AG10803 (cell line): ENCODE measurements around the gene FHIT.

Experiments
- DNase-seq: peaks from one replicate; pipeline ENCODE4 v3.0.0; 2010; ENCODE audit warnings: low read depth
- H3K4me3 ChIP-seq: 2 replicates; pipeline ENCODE4 v1.5.1; 2011; ENCODE audit warnings: mild to moderate bottlenecking, low read length, control low read depth
- TF ChIP-seq, protein P1 (sequence below): conservative IDR thresholded peaks from 2 replicates; pipeline ENCODE4 v1.5.1; 2011; ENCODE audit warnings: mild to moderate bottlenecking, low read length, control low read depth, inconsistent platforms

FHIT gene

DNA sequence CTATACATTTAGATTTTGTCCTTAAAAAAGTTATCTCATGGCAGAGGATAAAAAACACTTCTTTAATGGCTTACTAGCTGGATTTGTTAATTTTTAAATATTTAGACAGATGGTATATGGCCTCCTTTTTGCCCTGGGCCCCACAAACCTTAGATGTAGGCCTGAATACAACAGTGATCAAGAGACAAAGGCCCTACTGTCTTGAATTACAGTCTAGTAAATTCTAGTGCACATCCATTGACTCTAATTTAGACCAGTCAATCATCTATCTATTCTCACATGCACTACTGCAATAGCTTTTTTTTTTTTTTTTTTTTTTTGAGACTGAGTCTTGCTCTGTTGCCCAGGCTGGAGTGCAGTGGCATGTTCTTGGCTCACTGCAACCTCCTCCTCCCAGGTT, 452.8 kb downstream of the FHIT start:
- TF ChIP-seq, protein P1, sequence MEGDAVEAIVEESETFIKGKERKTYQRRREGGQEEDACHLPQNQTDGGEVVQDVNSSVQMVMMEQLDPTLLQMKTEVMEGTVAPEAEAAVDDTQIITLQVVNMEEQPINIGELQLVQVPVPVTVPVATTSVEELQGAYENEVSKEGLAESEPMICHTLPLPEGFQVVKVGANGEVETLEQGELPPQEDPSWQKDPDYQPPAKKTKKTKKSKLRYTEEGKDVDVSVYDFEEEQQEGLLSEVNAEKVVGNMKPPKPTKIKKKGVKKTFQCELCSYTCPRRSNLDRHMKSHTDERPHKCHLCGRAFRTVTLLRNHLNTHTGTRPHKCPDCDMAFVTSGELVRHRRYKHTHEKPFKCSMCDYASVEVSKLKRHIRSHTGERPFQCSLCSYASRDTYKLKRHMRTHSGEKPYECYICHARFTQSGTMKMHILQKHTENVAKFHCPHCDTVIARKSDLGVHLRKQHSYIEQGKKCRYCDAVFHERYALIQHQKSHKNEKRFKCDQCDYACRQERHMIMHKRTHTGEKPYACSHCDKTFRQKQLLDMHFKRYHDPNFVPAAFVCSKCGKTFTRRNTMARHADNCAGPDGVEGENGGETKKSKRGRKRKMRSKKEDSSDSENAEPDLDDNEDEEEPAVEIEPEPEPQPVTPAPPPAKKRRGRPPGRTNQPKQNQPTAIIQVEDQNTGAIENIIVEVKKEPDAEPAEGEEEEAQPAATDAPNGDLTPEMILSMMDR = no peak
- H3K4me3 ChIP-seq = no peak overlapping the region
- DNase-seq = no peak

DNA sequence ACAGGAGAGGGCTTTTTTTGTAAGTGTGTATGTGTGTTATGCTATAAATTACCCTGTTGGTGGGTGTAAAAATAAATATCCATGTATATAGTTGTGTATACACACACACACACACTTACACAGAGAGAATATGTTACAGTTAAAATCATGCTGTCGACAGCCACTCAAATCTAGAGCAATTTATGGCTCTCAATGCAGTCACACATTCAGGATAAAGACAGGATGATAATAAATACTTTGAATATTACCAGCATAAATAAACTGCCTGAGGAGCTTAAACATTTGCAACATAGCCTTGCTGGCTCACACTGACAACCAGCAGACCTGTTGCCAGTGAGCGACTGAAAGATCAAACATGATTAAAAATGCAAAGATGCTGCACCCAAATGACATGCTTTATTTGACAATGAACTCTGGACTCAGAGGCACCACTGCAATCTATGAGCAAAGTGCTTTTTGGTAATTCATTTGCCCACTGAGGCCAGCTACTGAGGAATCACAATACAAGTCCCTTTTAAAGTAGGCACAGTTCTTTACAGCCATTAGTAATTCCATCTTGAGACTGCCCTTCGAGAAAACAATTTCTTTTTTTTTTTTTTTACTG, 458.9 kb downstream of the FHIT start:
- TF ChIP-seq, protein P1 = no peak
- DNase-seq = no peak
- no peak overlapping the region for H3K4me3 ChIP-seq

DNA sequence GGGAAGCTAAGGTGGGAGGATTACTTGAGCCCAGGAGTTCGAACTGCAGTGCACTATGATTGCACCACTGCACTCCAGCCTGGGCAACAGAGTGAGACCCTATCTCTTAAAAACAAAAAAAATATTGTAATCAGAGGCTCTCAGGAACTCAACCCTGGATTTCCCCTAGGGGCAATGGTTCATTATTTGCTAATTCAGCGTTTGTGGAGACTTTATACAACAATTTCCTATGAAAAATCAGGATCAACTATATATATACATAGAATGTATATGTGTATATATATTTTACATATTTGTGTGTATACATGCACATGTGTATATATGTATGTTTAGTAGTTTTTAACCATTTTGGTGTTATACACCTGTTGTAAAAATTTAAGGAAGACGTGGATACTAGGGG, 463.1 kb downstream of the FHIT start:
- no peak for DNase-seq
- no peak overlapping the region for H3K4me3 ChIP-seq
- TF ChIP-seq, protein P1 = no peak

DNA sequence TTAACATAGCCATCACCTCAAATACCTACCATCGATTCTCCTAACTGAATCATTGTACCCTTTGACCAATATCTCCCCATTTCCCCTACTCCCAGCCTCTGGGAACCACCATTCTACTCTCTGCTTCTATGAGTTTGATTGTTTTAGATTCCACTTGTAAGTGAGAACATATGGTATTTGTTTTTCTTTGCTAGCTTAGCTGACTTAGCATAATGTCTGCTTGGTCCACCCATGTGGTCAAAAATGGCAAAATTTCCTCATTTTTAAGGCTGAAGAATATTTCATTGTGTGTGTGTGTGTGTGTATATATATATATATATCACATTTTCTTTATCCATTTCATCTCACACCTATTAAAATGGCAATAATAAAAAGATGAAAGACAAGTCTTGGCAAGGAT, 469.3 kb downstream of the FHIT start:
- no peak overlapping the region for H3K4me3 ChIP-seq
- TF ChIP-seq, protein P1 = no peak
- peak; percentile 12 for DNase-seq

DNA sequence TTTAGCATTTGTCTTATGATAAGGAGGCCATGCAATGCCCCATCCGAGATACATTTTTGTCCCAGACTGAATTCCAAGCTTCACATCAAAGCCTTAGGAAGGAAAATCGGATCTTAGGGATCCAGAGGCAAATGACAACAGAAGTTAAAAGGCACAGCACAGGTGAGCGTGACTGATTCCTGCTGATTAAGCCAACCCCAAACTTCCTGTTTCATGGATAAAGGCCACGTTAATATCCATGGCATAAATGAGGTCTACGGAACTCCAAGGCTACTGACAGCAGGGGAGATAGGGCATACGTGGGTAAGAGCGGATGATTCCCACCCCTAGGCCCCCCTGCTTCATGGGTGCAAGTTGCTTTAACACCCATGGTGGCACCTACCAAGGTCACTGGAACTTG, 471.6 kb downstream of the FHIT start:
- H3K4me3 ChIP-seq = no peak overlapping the region
- TF ChIP-seq, protein P1 = no peak
- no peak for DNase-seq

DNA sequence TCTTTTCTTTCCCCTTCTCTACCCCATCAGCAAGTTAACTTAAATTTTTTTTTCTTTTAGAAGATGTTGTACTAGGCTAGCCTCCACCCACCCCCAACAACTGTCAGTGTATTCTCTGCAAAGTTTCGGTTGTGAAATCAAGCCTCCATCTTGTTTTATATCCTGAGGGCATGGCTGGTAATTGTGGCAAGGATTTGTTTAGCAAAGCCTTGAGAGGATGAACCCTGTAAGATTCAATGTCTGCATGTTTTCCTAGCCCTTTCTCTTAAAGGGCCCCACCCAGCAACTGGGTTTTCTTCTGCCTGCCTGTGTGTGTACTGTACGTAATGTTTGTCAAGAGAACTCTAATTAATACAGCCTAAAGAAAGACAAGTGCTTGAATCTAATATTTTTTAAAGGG, 475.3 kb downstream of the FHIT start:
- no peak overlapping the region for H3K4me3 ChIP-seq
- DNase-seq = no peak
- TF ChIP-seq, protein P1 = no peak

DNA sequence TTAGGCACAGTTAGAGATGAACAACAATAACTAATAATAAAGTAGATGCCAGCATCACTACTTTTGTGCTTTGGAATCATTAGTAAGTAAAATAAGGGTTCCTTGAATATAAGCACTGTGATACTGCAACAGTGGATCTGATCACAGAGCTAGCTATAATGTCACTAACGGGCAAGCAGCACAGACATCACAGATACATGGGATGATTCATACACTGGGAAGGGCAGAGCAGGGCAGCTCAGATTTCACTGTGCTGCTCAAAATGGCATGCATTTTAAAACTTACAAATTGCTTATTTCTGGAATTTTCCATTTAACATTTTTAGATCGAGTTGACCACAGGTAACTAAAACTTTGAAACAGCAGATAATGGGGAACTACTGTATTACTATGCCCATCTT, 476.6 kb downstream of the FHIT start:
- TF ChIP-seq, protein P1 = no peak
- no peak overlapping the region for H3K4me3 ChIP-seq
- no peak for DNase-seq
